NCI-H524 treated with DMSO at 0.1 percent for 48 hours (cell line): Measurements from ENCODE around the gene STEAP2.
"Not testable (repeated sequence)": the region's sequence is repeated elsewhere in the genome, so short reads cannot be mapped to it uniquely, and the experiment has no call there.

Experiments used
- DNase-seq: peaks from one replicate; lab custom pipeline; 2025; lab: John Stamatoyannopoulos, UW

The STEAP2 gene

DNA sequence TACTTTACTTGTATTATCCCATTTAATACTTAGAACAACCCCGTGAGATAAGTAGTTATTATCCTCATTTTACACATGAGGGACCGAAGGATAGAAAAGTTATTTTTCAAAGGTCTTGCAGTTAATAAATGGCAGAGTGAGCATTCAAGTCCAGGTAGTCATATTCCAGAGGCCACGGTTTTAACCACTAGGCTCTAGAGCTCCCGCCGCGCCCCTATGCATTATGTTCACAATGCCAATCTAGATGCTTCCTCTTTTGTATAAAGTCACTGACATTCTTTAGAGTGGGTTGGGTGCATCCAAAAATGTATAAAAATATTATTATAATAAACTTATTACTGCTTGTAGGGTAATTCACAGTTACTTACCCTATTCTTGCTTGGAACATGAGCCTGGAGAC, 22.0 kb downstream of the STEAP2 start:
- no peak for DNase-seq

DNA sequence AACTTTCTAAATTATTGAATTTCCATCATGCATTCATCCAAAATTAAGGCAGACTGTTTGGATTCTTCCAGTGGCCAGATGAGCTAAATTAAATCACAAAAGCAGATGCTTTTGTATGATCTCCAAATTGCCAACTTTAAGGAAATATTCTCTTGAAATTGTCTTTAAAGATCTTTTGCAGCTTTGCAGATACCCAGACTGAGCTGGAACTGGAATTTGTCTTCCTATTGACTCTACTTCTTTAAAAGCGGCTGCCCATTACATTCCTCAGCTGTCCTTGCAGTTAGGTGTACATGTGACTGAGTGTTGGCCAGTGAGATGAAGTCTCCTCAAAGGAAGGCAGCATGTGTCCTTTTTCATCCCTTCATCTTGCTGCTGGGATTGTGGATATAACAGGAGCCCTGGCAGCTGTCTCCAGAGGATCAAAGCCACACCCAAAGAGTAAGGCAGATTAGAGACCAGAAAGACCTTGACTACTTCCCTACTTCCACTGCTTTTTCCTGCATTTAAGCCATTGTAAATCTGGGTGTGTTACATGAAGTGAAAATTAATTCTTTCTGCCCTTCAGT, 25.3 kb downstream of the STEAP2 start:
- no peak for DNase-seq

DNA sequence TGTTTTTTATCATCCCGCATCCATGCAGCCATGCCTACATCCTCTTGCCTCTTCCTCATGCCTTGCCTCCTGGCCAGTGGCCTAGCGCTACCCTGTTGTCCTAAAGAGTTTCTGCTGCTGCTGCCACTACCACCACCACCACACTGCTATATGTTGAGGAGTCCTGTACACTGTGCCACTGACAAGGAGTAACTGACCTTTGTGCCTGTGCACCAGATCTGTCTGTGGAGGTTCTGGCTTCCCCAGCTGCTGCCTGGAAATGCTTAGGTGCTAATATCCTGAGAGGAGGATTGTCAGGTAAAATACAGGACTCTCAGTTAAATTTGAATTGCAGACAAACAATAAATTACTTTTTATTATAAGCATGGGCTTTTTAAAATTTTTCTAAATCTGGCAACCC, 26.5 kb downstream of the STEAP2 start:
- no peak for DNase-seq

DNA sequence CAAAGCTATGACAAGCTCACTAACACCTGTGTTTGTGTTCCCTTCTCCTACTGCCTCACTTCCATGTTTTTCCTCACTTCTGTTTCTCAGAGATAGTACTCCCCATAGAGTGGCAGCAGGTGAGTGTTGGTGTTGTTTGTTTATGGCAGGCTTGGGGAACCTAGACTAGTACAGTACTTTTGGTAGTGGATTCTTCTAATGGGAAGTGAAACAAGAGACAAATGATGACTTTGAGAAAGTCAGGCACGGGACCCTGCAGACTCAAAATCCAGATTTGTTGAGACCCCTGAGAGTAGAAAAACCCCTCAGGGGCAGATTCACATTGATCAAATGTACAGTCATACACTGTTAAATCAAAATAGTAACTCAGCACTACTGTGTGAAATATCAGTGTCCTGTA, 27.0 kb downstream of the STEAP2 start:
- DNase-seq = no peak

DNA sequence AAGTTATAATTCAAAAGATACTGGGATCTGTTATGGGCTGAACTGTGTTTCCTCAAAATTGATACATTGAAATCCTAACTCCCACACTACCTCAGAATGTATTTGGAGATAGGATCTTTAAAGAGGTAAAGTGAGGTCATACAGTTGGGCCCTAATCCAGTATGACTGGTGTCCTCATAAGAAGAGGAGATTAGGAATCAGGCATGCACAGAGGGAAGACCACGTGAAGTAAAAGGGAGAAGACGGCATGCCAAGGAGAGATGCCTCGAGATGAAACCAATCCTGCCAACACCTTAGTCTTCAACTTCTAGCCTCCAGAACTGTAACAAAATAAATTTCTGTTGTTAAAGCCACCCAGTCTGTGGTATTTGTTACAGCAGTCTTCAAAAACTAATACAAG, 27.5 kb downstream of the STEAP2 start:
- DNase-seq = no peak

DNA sequence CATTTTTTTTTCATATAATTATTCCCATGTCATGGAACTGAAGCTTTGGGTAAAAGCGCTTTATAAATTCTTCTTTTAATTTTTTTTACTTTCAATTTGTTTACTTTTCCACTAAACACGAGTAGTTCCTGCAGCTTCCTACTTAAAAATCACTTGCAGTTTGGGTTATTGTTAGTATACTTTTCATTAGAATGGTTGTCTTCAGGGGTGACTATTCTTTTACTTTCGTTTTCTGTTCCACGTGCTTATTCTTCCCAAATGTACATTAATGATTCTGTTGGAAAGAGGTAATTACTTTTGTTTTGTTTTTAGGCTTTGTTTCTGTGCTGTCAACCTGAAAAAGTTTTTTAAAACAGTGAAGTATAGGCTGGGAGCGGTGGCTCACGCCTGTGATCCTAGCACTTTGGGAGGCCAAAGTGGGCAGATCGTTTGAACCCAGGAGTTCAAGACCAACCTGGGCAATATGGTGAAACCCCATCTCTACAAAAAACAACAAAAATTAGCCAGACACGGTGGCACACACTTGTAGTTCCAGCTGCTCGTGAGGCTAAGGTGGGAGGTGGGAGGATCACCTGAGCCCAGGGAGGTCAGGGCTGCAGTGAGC, 28.2 kb downstream of the STEAP2 start:
- no peak for DNase-seq

DNA sequence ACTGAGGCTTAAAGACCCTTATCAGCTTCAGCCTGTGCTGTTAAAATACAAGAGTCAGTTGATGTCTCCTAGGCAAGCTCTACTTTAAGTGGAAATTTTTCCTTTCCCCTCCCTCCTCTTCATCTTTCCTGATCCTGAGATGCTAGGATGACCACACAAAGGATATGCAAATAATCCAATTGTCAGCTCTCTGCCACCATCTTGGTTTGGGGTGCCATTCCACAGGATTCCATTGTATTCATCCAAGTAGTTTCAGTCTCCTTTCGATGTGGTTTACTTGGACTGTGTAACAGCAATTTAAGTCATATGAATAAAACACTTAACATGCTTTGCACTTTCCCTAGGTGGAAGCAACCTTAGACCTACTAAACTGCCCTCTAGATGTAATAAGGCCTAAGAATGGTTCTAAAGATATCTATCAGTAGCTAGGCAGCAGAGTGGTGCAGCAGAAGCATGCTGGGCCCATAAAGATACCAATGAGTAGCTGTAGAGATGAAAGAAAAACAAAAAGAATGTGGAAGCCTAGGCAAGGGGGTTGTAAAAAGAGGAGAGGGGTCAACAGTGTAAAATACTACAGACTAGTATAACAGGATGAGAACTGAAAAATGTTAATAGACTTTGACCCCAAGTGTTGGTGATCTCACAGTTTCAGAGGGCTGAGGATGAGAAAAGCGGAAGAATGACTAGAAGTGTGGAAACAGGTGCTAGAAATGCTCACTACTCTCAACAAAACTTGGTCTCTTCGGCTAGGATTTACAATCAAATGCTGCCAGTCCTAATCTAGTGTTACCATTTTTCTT, 31.0 kb downstream of the STEAP2 start:
- DNase-seq = no peak

DNA sequence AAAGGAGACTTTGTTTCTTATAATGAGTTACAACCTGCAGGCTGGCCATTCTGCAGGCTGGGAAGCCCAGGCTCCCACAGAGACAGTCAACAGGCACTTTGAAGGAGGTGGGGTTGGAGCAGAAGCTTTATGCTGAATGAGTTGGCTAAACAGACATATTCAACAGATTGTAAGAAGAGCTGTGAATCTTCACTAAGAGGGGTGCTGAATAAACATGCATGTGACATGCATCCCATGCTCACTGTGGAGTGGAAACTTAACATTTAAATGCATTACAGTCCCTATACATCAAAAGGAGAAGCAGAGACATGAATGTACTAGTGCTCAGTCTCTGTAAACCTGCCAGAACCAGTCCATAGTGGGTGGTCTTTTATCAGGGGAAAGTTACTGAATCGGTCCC, 32.0 kb downstream of the STEAP2 start:
- DNase-seq = no peak

DNA sequence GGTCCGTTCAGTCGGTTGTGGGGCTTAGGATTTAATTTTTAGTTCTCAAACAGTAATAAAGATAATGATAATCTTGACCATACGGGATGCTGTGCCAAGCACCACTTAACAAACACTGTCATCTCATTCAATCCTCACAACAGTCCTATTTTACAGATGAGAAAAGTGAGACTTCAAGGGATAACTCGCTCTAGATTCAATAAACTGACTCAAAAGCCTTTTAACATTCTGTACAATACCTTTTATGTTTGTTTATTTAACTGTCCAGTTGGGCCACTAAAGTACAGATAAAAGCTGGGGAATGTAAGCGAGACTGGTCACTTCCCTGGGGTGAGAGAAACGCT, 33.0 kb downstream of the STEAP2 start:
- DNase-seq = no peak

DNA sequence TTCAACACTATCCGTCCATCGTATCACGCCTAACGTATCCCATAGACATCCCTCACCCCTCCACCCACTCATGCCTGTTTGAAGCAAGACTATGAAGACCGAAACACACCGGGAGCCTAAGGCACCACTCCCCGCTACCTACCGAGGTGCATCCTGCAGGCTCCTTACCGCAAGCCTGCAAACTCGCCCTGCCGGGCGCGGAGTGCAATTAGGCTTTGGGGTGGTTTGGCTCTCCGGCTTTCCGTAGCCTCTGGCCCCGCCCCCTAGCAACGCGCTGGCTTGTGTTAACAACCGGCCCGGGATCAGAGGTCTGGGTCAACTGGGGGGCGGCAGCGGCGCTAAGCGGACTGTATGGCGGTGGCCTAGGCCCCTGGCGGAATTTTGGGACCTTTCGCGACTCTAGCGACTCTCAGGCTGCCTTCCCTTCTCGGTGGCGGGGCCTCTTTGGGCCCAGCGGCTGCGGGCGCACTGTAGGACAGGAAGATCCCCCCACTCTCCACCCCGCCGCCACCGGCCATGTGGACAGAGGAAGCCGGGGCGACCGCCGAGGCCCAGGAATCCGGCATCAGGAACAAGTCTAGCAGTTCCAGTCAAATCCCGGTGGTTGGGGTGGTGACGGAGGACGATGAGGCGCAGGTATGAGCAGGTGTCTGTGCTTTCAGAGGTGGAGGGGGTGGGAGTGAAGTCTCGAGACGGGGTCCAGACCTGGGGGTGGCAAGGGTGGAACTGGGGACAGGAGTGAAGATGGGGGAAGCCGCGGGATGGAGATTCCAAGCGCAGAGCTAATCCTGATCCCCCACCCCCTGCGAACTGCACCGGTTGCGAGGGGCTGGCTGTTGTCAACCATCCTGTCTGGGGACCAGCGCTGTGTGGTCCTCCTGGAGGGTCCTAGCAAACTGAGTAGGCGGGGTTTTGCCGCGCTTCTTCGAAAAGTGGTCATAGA, 33.6 kb downstream of the STEAP2 start, which contains the start of gene CFAP69:
Gene CFAP69, plus strand, starts transcription at position 266 of the 943 bp plus-strand sequence. Its CDS starts 251 bp downstream, at position 517.
- no peak for DNase-seq

DNA sequence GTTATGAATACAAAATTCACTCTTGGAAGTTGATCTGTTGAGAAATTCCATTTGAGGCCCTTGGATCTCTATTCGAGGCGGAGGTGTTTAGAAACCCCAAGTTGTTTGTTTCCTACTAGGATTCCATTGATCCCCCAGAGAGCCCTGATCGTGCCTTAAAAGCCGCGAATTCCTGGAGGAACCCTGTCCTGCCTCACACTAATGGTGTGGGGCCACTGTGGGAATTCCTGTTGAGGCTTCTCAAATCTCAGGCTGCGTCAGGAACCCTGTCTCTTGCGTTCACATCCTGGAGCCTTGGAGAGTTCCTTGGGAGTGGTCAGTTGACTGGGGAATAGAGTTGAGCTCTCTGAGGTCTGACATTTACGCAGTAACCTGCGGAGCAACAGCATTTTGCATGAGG, 34.6 kb downstream of the STEAP2 start:
- DNase-seq = no peak

DNA sequence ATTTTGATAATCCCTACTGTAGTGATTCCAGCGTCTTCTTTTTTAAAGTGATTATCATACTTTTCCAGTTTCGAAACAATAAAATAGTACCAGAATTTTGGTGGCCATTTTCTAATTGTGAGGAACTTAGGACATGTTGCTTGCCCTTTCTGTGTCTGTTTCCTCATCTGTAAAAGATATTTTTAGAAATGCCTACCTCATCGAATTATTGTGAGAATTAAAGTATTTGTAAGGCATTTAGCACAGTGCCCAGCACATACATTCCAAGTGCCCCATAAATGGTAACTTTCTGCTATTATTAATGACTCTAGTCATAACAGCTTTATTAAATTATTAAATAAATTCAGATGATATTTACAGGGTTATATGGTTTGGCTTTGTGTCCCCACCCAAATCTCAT, 37.2 kb downstream of the STEAP2 start:
- no peak for DNase-seq

DNA sequence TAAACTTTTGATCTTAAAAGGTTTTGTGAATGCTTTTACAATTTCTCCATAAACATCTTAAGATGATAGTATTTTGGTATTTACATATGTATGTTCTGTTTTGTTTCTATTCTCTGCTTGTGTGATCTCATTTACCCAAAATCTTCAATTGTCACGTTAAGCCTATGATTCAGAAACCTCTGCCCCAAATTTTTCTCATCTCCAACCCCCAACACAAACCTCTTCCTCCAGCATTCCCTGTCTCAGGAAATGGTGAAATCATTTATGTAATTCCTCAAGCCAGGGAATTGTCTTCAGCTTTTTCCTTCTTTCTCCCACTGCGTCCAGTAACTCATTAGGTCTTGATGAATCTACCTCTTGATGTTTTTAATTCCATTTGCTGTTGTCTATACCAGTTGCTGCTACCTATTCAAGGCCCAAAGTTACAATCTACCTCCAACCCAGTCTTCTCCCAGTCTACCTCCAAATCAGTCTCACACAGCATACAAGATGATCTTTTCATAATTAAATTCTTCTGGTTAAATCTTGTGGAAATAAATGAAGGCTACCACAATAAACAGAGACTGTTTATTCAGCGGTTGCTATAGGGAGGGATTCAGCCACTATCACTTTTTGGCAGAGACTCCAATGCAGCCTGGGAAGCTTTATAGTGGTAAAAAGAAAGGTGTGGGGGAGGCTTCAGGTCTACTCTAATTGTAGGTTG, 39.2 kb downstream of the STEAP2 start:
- no peak for DNase-seq

DNA sequence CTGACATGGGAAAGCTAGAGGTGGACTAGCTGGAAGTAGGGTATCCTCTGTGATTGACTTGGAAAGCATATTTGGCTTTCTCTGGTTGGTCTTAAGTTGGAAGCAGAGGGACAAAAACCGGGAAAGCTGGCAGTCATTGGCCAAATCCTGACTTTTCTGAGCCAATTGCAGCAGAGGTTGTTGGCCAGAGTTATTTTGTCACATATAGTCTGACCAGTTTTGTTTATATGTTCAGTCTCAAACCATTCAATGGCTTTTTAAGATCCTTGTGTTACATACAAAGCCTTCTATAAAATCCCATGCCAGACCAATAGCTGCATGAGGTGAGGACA, 39.7 kb downstream of the STEAP2 start:
- no peak for DNase-seq

DNA sequence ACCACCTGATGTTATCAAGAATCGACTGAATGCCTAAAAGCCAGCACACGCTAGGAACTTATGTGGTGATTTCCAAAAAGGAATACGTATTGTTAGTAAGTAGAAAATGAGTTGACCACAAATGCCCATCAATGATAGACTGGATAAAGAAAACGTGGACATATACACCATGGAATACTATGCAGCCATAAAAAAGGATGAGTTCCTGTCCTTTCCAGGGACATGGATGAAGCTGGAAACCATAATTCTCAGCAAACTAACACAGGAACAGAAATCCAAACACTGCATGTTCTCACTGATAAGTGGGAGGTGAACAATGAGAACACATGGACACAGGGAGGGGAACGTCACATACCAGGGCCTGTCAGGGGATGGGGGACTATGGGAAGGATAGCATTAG, 44.5 kb downstream of the STEAP2 start:
- DNase-seq = not testable (repeated sequence)

DNA sequence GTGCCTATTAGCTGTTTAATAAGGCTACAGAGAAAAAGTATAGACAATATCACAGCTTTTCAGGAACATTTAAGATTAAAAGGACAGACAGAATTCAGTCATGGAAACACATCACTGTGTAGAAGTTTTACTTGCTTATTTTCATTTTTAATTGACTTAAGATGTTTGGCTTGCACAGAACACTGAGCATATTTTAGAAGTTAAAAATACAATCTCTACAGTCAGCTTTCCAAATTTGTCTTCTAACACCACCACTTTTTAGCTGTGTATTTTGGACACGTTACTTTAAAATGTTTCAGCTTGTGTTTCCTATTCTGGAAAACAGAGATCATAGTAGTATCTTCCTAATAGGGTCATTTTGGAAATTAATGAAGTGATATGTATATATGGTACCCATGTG, 45.2 kb downstream of the STEAP2 start:
- no peak for DNase-seq

DNA sequence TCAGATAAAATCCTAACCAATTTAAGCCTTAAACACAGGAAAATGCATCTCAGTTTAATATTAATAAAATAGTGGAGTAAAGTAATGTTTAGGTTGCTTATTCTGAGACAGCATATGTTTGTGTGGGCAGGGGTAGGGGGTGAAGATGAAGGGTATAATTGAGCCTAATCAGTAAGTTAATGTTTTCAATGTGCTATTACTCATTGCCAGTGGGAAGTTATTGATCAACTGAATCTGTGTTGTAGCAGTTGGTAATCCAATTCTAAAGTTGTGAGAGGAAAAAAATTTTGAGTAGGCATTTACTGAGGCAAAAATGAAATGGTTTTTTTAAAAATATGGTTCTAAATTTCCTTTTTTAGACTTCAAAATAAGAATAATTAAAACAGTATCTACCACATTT, 49.9 kb downstream of the STEAP2 start:
- no peak for DNase-seq

DNA sequence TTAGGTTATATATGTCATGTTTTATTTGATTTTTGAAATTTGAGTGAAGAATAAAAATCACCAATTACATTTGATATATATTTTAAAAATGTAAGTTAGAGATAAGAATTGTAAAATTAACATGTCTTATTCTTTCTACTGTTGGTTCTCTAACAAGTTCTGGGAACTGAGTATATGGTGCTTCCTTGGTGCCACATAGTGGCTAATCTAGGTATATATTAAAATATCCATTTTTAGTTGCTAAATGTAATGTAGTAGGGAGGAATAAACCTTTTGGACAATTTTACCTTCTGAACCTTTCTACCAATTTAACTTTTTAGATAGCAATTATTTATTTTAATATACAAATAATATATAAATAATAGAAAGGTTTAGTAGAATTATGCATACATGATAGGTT, 50.9 kb downstream of the STEAP2 start:
- DNase-seq = no peak

DNA sequence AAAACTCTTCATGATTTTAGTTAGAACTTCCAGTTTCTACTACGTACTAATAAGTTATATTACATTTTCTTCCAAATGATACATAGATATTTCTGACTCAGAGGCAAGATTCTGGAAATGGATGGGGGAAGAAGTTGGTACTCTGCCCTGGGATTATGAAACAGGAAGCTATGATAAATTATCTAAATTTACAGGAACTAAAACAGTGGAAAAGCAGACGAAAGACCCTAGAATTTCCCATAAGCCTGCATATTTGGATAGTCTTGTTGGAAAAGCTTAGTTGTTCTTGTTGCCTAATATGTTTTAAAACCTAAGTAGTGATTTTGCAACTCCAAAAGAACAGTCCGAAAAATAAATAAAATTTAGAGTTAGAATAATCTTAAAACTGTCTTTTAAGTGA, 55.3 kb downstream of the STEAP2 start:
- DNase-seq = no peak

DNA sequence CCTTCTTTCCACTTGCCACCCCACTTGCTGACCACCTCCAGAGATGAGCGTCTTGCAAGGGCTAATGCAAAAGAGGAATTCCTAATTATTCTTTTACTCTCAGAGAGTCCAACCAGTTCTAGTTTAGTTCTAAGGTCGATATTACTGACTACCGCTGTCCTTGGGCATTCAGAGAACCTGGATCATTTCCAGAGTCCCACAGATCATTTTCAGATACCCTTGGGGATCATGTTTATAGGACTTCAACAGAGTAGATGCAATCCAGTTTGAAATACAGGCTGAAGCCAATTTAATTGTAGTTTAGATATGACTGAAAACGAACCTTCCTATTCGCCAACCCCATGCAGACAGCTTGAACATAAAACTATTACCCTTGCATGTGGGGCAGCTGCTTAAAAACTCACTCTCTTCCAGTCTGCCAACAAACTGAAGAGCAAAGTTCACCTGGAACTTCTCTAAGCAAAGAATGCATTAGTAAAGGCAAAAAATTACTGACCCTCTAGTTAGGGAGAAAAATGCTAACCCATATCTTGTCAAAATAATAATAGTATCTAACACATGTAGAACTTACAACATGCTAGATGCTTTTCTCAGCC, 55.8 kb downstream of the STEAP2 start:
- DNase-seq = no peak

DNA sequence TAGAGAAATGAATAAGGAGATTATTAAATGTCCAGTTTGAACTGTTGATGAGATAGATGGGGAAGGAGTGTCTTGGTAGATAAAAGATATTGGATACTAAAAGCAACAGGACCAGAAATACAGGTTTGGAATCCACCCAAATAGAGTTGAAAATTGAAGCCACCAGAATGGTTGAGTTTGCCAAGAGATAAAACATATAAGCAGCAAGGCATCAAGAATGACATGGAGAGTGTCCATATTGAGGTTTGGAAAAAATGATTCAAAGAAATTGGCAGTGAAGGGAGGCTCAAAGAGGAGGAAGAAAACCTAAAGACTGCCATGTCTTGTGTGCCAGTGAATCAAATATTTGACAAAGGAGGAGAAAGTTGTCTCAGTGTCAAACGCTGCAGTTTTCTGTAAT, 57.6 kb downstream of the STEAP2 start:
- no peak for DNase-seq
